Measurements from ENCODE around the gene ZNF555.

- TF ChIP-seq GTF2E2 (tag; IDR thresholded peaks at IDR 0.05) (no peak), CTCF (IDR thresholded peaks at IDR 0.05 in 2 of 3, conservative IDR thresholded peaks at IDR 0.05 in 1 of 3; ENCODE audit: insufficient read depth in 2 of 3, low read depth in 1 of 3, low read length in 3 of 3) (no peak), CBX8 (IDR thresholded peaks at IDR 0.05; ENCODE audit: borderline replicate concordance, extremely low read depth, low read depth, low read length, poor library complexity, severe bottlenecking) (no peak), THRA (IDR thresholded peaks at IDR 0.05) (no peak), RFX1 (IDR thresholded peaks at IDR 0.05) (no peak), SMAD1 (IDR thresholded peaks at IDR 0.05; ENCODE audit: low read depth, low read length, partially characterized antibody) (no peak), NFIC (IDR thresholded peaks at IDR 0.05) (no peak), ZBTB5 (IDR thresholded peaks at IDR 0.05) (no peak)
These were observed 28.7 kb upstream of the ZNF555 start for GRCh38 chr19:2812414-2813234.

Measured in K562 (cell line).